AG04450 (cell line): ENCODE measurements around the gene PARM1. TPM values are rescaled to one million over a fixed set of nuclear protein-coding genes. Genes with fewer than 3 reads are reported as not detected.

Source experiments
- CTCF ChIA-PET: fragments of 300-600, 350-600 bp; formaldehyde crosslinking; extraction: SDS; loops from one replicate; lab custom pipeline; 2022; ENCODE audit warnings: antibody characterized with exemption, inconsistent platforms; lab: Charles Lee
- POLR2A ChIA-PET: fragments of 350-600 bp; formaldehyde crosslinking; extraction: SDS; loops from one replicate; lab custom pipeline; 2021; ENCODE audit warnings: antibody characterized with exemption, inconsistent platforms; lab: Yijun Ruan, JAX
- DNase-seq: peaks from one replicate; pipeline ENCODE4 v3.0.0-alpha.2; 2011; ENCODE audit warnings: low read depth, low spot score
- H3K27ac ChIP-seq: one replicate; pipeline ENCODE4 v1.5.1; 2012; ENCODE audit warnings: low read depth, low read length, control low read depth
- H3K27me3 ChIP-seq: one replicate; pipeline ENCODE4 v1.6.0; 2012; ENCODE audit warnings: low read length; ENCODE audit not compliant: control insufficient read depth, insufficient read depth
- H3K4me3 ChIP-seq: 2 replicates; pipeline ENCODE4 v1.5.1; 2011; ENCODE audit warnings: mild to moderate bottlenecking, low read depth, low read length, control low read depth
- H3K9me3 ChIP-seq: 2 replicates; pipeline ENCODE4 v1.5.1; 2012; ENCODE audit warnings: low read length; ENCODE audit not compliant: control insufficient read depth, insufficient read depth
- polyA plus RNA-seq: library from polyadenylated mRNA; depleted of rRNA; stranded (reverse); fragments of >200 nt; gene quantifications from 2 replicates; pipeline ENCODE4 v1.2.3, GENCODE V29; 2011
- TF ChIP-seq, protein P1 (sequence below): IDR thresholded peaks from 2 replicates; pipeline ENCODE4 v1.5.1; 2011; ENCODE audit warnings: low read depth, low read length, control low read depth, inconsistent platforms

The PARM1 gene
- polyA plus RNA-seq, 1 experiment, result 0.10 TPM

DNA sequence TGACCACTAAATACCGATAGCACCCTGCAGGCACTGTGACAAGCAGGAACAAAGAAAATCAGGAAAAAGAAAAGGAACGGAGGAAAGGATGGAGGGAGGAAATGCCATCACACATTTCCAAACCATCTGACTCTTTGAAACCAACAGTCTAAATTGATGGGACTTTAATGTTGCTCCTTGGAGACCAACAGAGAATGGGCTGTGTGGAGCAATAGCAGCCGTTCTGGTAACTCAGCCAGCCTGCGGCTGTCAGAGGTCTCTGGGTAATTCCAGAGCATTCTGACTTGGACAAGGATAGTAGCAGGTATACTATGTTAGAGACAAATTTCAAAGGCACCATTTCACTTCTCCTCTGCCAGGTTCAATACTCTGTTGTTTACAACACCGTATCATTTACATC lies 18.0 kb downstream of the PARM1 start:
- POLR2A ChIA-PET, result no interaction called here
- no peak overlapping the region for H3K4me3 ChIP-seq
- CTCF ChIA-PET, result no interaction called here

DNA sequence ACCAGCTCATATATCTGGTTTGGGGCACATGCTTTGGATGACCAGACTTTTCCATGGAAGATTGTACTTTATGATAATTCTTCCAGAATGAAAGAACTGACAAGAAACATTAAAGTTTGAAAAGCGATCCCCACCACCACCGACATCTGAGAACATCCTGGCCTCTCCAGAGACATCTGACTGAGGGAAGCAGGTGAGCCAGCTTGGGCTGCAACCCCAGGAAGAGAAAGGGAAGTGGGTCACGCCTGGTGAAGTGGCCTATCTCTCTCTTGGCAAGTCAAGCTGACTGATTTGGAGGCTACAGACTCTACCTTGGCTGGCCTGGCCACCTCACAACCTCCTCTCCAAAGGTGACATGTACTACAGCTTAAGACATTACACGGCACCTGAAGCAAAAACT lies 20.7 kb downstream of the PARM1 start:
- ChIA-PET CTCF (interaction anchor here (1.0 kb wide), 1 partner anchor 21 kb away, joined by 5 read pairs; no protein-coding TSS in a partner anchor), POLR2A (no interaction called here)
- no peak for DNase-seq
- no peak overlapping the region for H3K4me3 ChIP-seq
- no peaks in the 10 kb centered on the region for H3K27me3 ChIP-seq
- no peaks in the 10 kb centered on the region for H3K9me3 ChIP-seq
- no peak overlapping the region for H3K27ac ChIP-seq
- TF ChIP-seq, protein P1, sequence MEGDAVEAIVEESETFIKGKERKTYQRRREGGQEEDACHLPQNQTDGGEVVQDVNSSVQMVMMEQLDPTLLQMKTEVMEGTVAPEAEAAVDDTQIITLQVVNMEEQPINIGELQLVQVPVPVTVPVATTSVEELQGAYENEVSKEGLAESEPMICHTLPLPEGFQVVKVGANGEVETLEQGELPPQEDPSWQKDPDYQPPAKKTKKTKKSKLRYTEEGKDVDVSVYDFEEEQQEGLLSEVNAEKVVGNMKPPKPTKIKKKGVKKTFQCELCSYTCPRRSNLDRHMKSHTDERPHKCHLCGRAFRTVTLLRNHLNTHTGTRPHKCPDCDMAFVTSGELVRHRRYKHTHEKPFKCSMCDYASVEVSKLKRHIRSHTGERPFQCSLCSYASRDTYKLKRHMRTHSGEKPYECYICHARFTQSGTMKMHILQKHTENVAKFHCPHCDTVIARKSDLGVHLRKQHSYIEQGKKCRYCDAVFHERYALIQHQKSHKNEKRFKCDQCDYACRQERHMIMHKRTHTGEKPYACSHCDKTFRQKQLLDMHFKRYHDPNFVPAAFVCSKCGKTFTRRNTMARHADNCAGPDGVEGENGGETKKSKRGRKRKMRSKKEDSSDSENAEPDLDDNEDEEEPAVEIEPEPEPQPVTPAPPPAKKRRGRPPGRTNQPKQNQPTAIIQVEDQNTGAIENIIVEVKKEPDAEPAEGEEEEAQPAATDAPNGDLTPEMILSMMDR, result no peak

More for the DNA sequence above, 18.0 kb downstream of the PARM1 start:
- no peak for DNase-seq
- no peak overlapping the region for H3K27ac ChIP-seq
- TF ChIP-seq, protein P1, result no peak
- no peaks in the 10 kb centered on the region for H3K27me3 ChIP-seq
- no peaks in the 10 kb centered on the region for H3K9me3 ChIP-seq

DNA sequence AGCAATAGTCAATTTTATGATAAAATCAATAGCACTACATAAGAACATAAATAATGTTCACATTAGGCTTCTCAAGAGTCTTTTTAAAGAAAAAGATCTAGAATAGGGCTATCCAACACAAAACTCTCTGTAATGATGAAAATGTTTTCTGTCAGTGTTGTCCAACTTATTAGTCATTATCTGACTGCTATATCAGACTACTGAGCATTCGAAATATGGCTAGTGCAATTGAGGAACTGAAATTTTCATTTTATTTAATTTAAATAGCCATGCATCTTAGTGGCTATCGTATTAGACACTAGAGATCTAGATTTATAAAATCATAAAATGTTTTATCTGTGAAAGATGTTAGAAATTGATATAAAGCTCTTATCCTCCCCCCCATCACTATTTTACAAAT lies 26.0 kb downstream of the PARM1 start:
- no peaks in the 10 kb centered on the region for H3K27me3 ChIP-seq
- CTCF ChIA-PET, result no interaction called here

DNA sequence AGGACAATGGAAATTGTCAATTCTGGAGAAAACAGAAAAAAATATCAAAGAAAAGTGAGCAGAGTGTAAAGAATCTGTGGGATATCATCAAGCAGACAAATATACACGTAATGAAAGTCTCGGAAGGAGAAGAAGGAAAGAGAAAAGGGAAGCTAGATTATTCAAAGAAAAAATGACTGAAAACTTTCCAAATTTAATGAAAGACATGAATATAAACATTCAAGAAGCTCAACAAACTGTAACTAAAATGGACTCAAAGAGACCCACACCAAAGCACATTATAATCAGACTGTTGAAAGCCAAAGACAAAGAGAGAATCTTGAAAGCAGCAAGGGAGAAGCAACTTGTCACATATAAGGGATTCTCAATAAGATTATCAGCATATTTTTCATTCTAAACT lies 28.3 kb downstream of the PARM1 start:
- ChIA-PET POLR2A (no interaction called here), CTCF (no interaction called here)
- TF ChIP-seq, protein P1, result no peak
- no peak for DNase-seq
- Histone ChIP-seq H3K27ac (no peak overlapping the region), H3K4me3 (no peak overlapping the region), H3K9me3 (no peaks in the 10 kb centered on the region), H3K27me3 (no peaks in the 10 kb centered on the region)

More for the DNA sequence above, 26.0 kb downstream of the PARM1 start:
- TF ChIP-seq, protein P1, result no peak
- no peak for DNase-seq
- no peak overlapping the region for H3K4me3 ChIP-seq
- POLR2A ChIA-PET, result no interaction called here
- H3K27ac ChIP-seq, result no peak overlapping the region
- H3K9me3 ChIP-seq, result no peaks in the 10 kb centered on the region

DNA sequence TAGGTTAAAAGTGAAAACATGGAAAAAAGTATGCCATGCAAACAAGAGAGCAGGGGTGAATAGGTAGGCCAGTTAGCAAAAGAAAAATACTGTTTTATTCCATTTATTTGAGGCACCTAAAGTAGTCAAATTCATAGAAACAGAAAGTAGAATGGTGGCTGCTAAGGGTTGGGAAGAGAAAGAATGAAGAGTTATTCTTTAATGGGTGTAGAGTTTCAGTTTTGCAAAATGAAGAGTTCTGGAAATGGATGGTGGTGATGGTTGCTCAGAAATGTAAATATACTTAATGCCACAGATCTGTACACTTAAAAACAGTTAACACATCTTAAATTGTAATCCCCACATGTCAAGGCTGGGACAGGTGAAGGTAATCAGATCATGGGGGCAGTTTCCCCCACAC lies 29.7 kb downstream of the PARM1 start:
- TF ChIP-seq, protein P1, result no peak
- CTCF ChIA-PET, result no interaction called here
- POLR2A ChIA-PET, result no interaction called here
- Histone ChIP-seq H3K9me3 (no peaks in the 10 kb centered on the region), H3K4me3 (no peak overlapping the region), H3K27me3 (no peaks in the 10 kb centered on the region), H3K27ac (no peak overlapping the region)
- DNase-seq, result no peak
